Activated CD8-positive, alpha-beta memory T cell treated with anti-CD3 and anti-CD28 coated beads, Interleukin-2, amount 50 U/mL, for 1 hour (primary cell): Measurements from ENCODE around the gene KDELR3.
A peak's percentile ranks its signal among the peaks of the same experiment; 100 is the strongest.
"Not testable (repeated sequence)": the region's sequence is repeated elsewhere in the genome, so short reads cannot be mapped to it uniquely, and the experiment has no call there.

Experiments used
- DNase-seq: peaks from one replicate; pipeline ENCODE4 v3.0.0-alpha.2; 2020; ENCODE audit errors: extremely low read depth

Gene KDELR3

GRCh38 chr22:38456841-38457699 lies 10.8 kb upstream of the KDELR3 start:
- DNase-seq: no peak

GRCh38 chr22:38460426-38460840 lies 7.5 kb upstream of the KDELR3 start:
- no peak for DNase-seq

- DNase-seq: no peak
Observed at GRCh38 chr22:38461057-38461413, 6.9 kb upstream of the KDELR3 start.

- peak; percentile 11 for DNase-seq
Observed at GRCh38 chr22:38461414-38462081, 6.3 kb upstream of the KDELR3 start.

- DNase-seq: no peak
Observed at GRCh38 chr22:38462960-38463784, 4.7 kb upstream of the KDELR3 start.

- no peak for DNase-seq
Observed at GRCh38 chr22:38464992-38465672, 2.8 kb upstream of the KDELR3 start.

- no peak for DNase-seq
Observed at GRCh38 chr22:38465673-38466490, 2.0 kb upstream of the KDELR3 start.

- DNase-seq: no peak
Observed at GRCh38 chr22:38467438-38467903, 425 bp upstream of the KDELR3 start.

- DNase-seq: no peak
Observed at GRCh38 chr22:38468443-38469305, 778 bp downstream of the KDELR3 start.

GRCh38 chr22:38469306-38469781 lies 1.4 kb downstream of the KDELR3 start:
- no peak for DNase-seq

GRCh38 chr22:38470179-38470578 lies 2.3 kb downstream of the KDELR3 start:
- not testable (repeated sequence) for DNase-seq

GRCh38 chr22:38471237-38471636 lies 3.3 kb downstream of the KDELR3 start:
- DNase-seq: no peak

GRCh38 chr22:38474003-38474607 lies 6.2 kb downstream of the KDELR3 start:
- DNase-seq: no peak

GRCh38 chr22:38477585-38477984 lies 9.7 kb downstream of the KDELR3 start:
- no peak for DNase-seq

- no peak for DNase-seq
Observed at GRCh38 chr22:38479096-38479837, 11.4 kb downstream of the KDELR3 start.

- DNase-seq: no peak
Observed at GRCh38 chr22:38481162-38481870, 13.4 kb downstream of the KDELR3 start.

GRCh38 chr22:38481871-38482332 lies 14.0 kb downstream of the KDELR3 start:
- DNase-seq: no peak
